B cell (primary cell): ENCODE results near the gene PBXIP1. TPM values are rescaled to one million over a fixed set of nuclear protein-coding genes. Genes with fewer than 3 reads are reported as not detected.

Experiments used
- ATAC-seq: fragments of 200-7000 bp; cut with Tn5 transposase; one replicate; pipeline ENCODE4 v1.10.0; 2021; ENCODE audit warnings: low read depth, mild to moderate bottlenecking, moderate number of reproducible peaks, moderate library complexity
- CTCF ChIA-PET: fragments of 350-600 bp; sonication (Branson Sonifier 250); formaldehyde crosslinking; loops from one replicate; lab custom pipeline; 2021; ENCODE audit warnings: antibody characterized with exemption, inconsistent platforms; lab: Charles Lee
- POLR2A ChIA-PET: fragments of 350-600 bp; sonication (Branson Sonifier 250); formaldehyde crosslinking; loops from one replicate; lab custom pipeline; 2021; ENCODE audit warnings: antibody characterized with exemption; lab: Charles Lee
- DNase-seq: peaks from one replicate; pipeline ENCODE4 v3.0.0; 2013
- H2AFZ ChIP-seq: 2 replicates; pipeline ENCODE4 v1.6.1; 2012; ENCODE audit warnings: mild to moderate bottlenecking, low read depth, low read length; ENCODE audit not compliant: insufficient read depth, poor library complexity, severe bottlenecking
- H3K27ac ChIP-seq, 2 donors: 1 replicate in 1 of 2; 2 replicates in 1 of 2; pipeline ENCODE4 v1.5.1; 2012 to 2013; ENCODE audit warnings: low read length in 2 of 2, mild to moderate bottlenecking in 2 of 2, moderate library complexity in 1 of 2
- H3K27me3 ChIP-seq, 4 experiments: fragments of 200-600 bp in 1 of 4; sonication (generic) in 1 of 4; replicated peaks in 1 of 4; 1 replicate in 2 of 4; 2 replicates in 2 of 4; pipeline versions ENCODE4 v1.6.1 to v1.7.0; 2013 to 2016; ENCODE audit warnings: low read length in 3 of 4, mild to moderate bottlenecking in 2 of 4, mixed read lengths in 1 of 4, moderate library complexity in 1 of 4; ENCODE audit not compliant: insufficient read depth in 4 of 4, control insufficient read depth in 3 of 4; ENCODE audit errors: control extremely low read depth in 1 of 4
- H3K36me3 ChIP-seq, 2 experiments: replicated peaks in 1 of 2; 1 replicate in 1 of 2; 2 replicates in 1 of 2; pipeline versions ENCODE4 v1.6.1 to v1.7.1; 2013; ENCODE audit warnings: low read length in 1 of 2; ENCODE audit not compliant: insufficient read depth in 2 of 2, control insufficient read depth in 1 of 2; ENCODE audit errors: control extremely low read depth in 1 of 2, extremely low read depth in 1 of 2
- H3K4me1 ChIP-seq, 2 donors: fragments of 200-600 bp in 1 of 2; sonication (generic) in 1 of 2; 1 replicate in 1 of 2; 2 replicates in 1 of 2; pipeline versions ENCODE4 v1.5.1 to v1.6.1; 2013 to 2017; ENCODE audit warnings: low read length in 2 of 2; ENCODE audit not compliant: control insufficient read depth in 2 of 2, insufficient read depth in 2 of 2
- H3K4me2 ChIP-seq: replicated peaks from 2 replicates; pipeline ENCODE3; 2012; ENCODE audit warnings: mild to moderate bottlenecking, low read depth, low read length; ENCODE audit not compliant: poor library complexity, severe bottlenecking
- H3K4me3 ChIP-seq, 5 experiments: fragments of 200-600 bp in 1 of 5; sonication (generic) in 1 of 5; 1 replicate in 3 of 5; 2 replicates in 2 of 5; pipeline versions ENCODE4 v1.5.1 to v1.7.0; 2011 to 2016; ENCODE audit warnings: low read length in 4 of 5, mild to moderate bottlenecking in 4 of 5, low read depth in 2 of 5, control low read depth in 1 of 5, moderate library complexity in 1 of 5; ENCODE audit not compliant: insufficient read depth in 1 of 5; ENCODE audit errors: control extremely low read depth in 1 of 5, extremely low read depth in 1 of 5
- H3K79me2 ChIP-seq: fragments of 200-600 bp; sonication (generic); one replicate; pipeline ENCODE4 v1.6.0; 2016; ENCODE audit warnings: low read length; ENCODE audit not compliant: control insufficient read depth, insufficient read depth
- H3K9ac ChIP-seq: fragments of 200-600 bp; sonication (generic); 2 replicates; pipeline ENCODE4 v1.6.1; 2017; ENCODE audit warnings: mild to moderate bottlenecking, low read length, moderate library complexity
- H3K9me3 ChIP-seq, 3 donors: one replicate each; pipeline versions ENCODE4 v1.6.1 to v1.7.1; 2013; ENCODE audit warnings: low read length in 2 of 3; ENCODE audit not compliant: control insufficient read depth in 2 of 3, insufficient read depth in 1 of 3; ENCODE audit errors: control extremely low read depth in 1 of 3
- H4K20me1 ChIP-seq: 2 replicates; pipeline ENCODE4 v1.6.0; 2012; ENCODE audit warnings: mild to moderate bottlenecking, low read length; ENCODE audit not compliant: insufficient read depth, control insufficient read depth, poor library complexity, severe bottlenecking
- H3K27ac Mint-ChIP-seq: one replicate; pipeline ENCODE4 v1.8.0; 2021; ENCODE audit warnings: mixed read lengths
- H3K27me3 Mint-ChIP-seq: one replicate; pipeline ENCODE4 v1.8.0; 2021; ENCODE audit warnings: mixed read lengths
- H3K4me1 Mint-ChIP-seq: one replicate; pipeline ENCODE4 v1.8.0; 2021; ENCODE audit warnings: mixed read lengths
- H3K4me3 Mint-ChIP-seq: one replicate; pipeline ENCODE4 v1.8.0; 2021; ENCODE audit warnings: mixed read lengths
- H3K9me3 Mint-ChIP-seq: one replicate; pipeline ENCODE4 v1.8.0; 2022; ENCODE audit warnings: mixed read lengths; ENCODE audit not compliant: insufficient read depth
- EZH2 ChIP-seq: IDR thresholded peaks from 2 replicates; pipeline ENCODE4 v1.6.1; 2012; ENCODE audit warnings: borderline replicate concordance, low read depth, mild to moderate bottlenecking, moderate library complexity, low read length; ENCODE audit not compliant: insufficient read depth, poor library complexity, severe bottlenecking
- WGBS: methylation state at CpG from one replicate; pipeline ENCODE4 v1.1.5; 2013; ENCODE audit warnings: missing lambda C conversion rate; ENCODE audit not compliant: insufficient coverage; 5-methylcytosine and 5-hydroxymethylcytosine counted together
- intact Hi-C: fragments of 100-400 bp; cut with micrococcal nuclease; formaldehyde crosslinking; loops from one replicate; pipeline ENCODE4 v1.10.0; 2022
- polyA plus RNA-seq: library from polyadenylated mRNA; depleted of rRNA; stranded (reverse); fragments of >200 nt; gene quantifications from 2 replicates; pipeline ENCODE4 v1.2.3, GENCODE V29; 2012
- total RNA-seq, 2 donors: library from RNA; stranded (reverse); fragments of 120-200 nt in 1 of 2; gene quantifications; 1 replicate in 1 of 2; 2 replicates in 1 of 2; pipeline versions ENCODE4 v1.2.3 to v1.2.4, GENCODE V29; 2013 to 2022
- TF ChIP-seq, protein P1 (sequence below): fragments of 200-600 bp; IDR thresholded peaks from one replicate; pipeline ENCODE4 v1.8.0; 2022; ENCODE audit warnings: antibody characterized with exemption, mild to moderate bottlenecking

The PBXIP1 gene
- total and polyA plus RNA-seq, 2 donors (not counting 1 experiment from before 2014, with no cell fraction given): 77.6 to 212 TPM

DNA sequence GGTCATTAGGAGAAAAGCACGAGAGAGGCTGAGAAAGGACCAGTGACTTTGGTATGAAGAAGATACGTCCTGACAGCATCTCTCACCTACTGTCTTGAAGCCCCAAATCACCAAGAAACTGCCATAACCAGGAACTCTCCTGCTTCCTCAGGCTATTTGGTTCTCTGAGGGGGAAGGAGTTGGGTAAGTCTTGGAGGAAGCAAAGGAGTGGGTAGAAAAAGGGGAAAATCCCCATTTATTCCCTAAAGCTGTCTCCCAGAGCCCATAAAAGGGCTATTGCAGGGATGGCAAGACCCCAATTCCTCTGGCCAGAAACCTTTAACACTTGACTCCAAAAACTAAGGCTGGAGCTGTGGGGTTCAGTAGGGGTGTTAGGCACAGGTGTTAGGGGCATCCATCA lies 2.1 kb upstream of the PBXIP1 start:
- Histone ChIP-seq H3K27ac (no peak overlapping the region), H3K4me2 (no peak overlapping the region), H3K9me3 (no peaks in the 10 kb centered on the region), H3K36me3 (peaks cover 0 to 23% of the 10 kb centered on the region in 2 experiments), H3K9ac (no peak overlapping the region), H3K79me2 (peaks cover 80% of the 10 kb centered on the region), H3K4me1 (peaks cover 50 to 58% of the 10 kb centered on the region in 2 donors), H3K27me3 (no peaks in the 10 kb centered on the region), H3K4me3 (no peak overlapping the region), H4K20me1 (peaks cover 49% of the 10 kb centered on the region), H2AFZ (no peak overlapping the region)
- no peak overlapping the region for H3K4me3 Mint-ChIP-seq
- H3K4me1 Mint-ChIP-seq: peaks cover 63% of the 10 kb centered on the region
- no peak for ATAC-seq
- ChIA-PET CTCF (interaction anchor here (1.3 to 1.6 kb wide), 2 partner anchors 25 to 61 kb away, joined by 3 to 4 read pairs; partner anchors contain the start of gene FLAD1), POLR2A (no interaction called here)
- H3K27ac Mint-ChIP-seq: peak overlapping the region; percentile 46
- no peaks in the 10 kb centered on the region for H3K27me3 Mint-ChIP-seq
- no peaks in the 10 kb centered on the region for H3K9me3 Mint-ChIP-seq
- no peak for TF ChIP-seq EZH2
- TF ChIP-seq, protein P1, sequence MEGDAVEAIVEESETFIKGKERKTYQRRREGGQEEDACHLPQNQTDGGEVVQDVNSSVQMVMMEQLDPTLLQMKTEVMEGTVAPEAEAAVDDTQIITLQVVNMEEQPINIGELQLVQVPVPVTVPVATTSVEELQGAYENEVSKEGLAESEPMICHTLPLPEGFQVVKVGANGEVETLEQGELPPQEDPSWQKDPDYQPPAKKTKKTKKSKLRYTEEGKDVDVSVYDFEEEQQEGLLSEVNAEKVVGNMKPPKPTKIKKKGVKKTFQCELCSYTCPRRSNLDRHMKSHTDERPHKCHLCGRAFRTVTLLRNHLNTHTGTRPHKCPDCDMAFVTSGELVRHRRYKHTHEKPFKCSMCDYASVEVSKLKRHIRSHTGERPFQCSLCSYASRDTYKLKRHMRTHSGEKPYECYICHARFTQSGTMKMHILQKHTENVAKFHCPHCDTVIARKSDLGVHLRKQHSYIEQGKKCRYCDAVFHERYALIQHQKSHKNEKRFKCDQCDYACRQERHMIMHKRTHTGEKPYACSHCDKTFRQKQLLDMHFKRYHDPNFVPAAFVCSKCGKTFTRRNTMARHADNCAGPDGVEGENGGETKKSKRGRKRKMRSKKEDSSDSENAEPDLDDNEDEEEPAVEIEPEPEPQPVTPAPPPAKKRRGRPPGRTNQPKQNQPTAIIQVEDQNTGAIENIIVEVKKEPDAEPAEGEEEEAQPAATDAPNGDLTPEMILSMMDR: no peak
- intact Hi-C loops: loop anchor here (5.0 kb wide), 1 partner anchor 351 kb away; the partner anchor contains the start of gene ADAR
- no CpG with 5 or more reads among the region's 2 CpGs for WGBS
- no peak for DNase-seq

DNA sequence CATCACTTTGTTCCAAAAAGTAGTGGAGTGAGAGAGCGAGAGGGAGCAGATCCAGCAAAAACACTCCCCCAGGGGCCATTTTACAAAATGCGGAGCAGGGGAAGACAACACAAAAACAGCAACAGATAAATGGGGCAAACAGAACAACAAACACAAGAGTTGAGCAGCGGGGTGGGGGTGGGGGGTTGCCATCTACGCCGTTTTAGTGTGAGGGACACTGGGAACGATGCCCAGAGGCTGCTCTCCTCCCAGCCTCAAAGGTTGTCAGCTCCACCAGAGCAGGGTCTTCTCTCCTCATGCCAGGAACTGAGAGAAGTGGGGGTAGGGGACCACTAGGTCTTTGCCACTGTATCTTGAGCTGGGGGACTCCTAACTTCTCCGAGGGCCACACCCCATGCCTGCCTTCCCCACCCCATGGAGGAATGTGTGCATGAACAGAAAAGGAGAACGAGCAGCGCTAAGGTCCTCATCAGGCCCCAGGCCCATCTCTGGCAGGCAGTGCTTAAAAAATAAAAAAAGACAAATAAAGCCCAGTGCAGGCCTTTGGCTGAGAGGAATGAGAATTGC lies 1.3 kb upstream of the PBXIP1 start:
- Mint-ChIP-seq H3K9me3 (no peaks in the 10 kb centered on the region), H3K4me1 (peaks cover 64% of the 10 kb centered on the region), H3K4me3 (peak overlapping the region; percentile 53), H3K27me3 (no peaks in the 10 kb centered on the region), H3K27ac (peak overlapping the region; percentile 96)
- Histone ChIP-seq H3K36me3 (peaks cover 0 to 26% of the 10 kb centered on the region in 2 experiments), H2AFZ (no peak overlapping the region), H3K4me3 (no peak overlapping the region), H4K20me1 (peaks cover 58% of the 10 kb centered on the region), H3K9me3 (no peaks in the 10 kb centered on the region), H3K4me1 (peaks cover 50 to 58% of the 10 kb centered on the region in 2 donors), H3K4me2 (peak overlapping the region; percentile 85), H3K9ac (no peak overlapping the region), H3K27me3 (no peaks in the 10 kb centered on the region), H3K79me2 (peaks cover 85% of the 10 kb centered on the region), H3K27ac (no peak overlapping the region)
- no peak for TF ChIP-seq EZH2
- TF ChIP-seq, protein P1: no peak
- POLR2A ChIA-PET: interaction anchor here (1.0 kb wide), 1 partner anchor 55 kb away, joined by 6 read pairs; no protein-coding TSS in a partner anchor
- no peak for ATAC-seq
- intact Hi-C loops: loop anchor here (5.0 kb wide), 1 partner anchor 350 kb away; the partner anchor contains the start of gene ADAR
- DNase-seq: no peak
- WGBS: 96% methylated on average over 4 of the region's 9 CpGs
- CTCF ChIA-PET: interaction anchor here (2.9 to 6.1 kb wide), 3 partner anchors 42 to 128 kb away, joined by 12 to 46 read pairs (median 34); no protein-coding TSS in a partner anchor
